ENCODE data around the gene CDK2AP2.
"Not testable (repeated sequence)": the region's sequence is repeated elsewhere in the genome, so short reads cannot be mapped to it uniquely, and the experiment has no call there.

The CDK2AP2 gene

GRCh38 chr11:67483831-67484665, 23.9 kb downstream of the CDK2AP2 start:
- H3K36me3 ChIP-seq, result peaks cover 27% of the 10 kb centered on the region
- peak overlapping the region; percentile 96 for H3K27ac ChIP-seq
- H4K20me1 ChIP-seq, result peaks cover 51% of the 10 kb centered on the region
- peak overlapping the region; percentile 89 for H3K9ac ChIP-seq
- no peaks in the 10 kb centered on the region for H3K9me3 ChIP-seq
- H3K4me3 ChIP-seq, result peak overlapping the region; percentile 75
- H3K4me1 ChIP-seq, result peaks cover 45% of the 10 kb centered on the region
- H3K27me3 ChIP-seq, result no peaks in the 10 kb centered on the region
- H3K4me2 ChIP-seq, result peak overlapping the region; percentile 97
- no peak for TF ChIP-seq Cebpa-rat (IDR thresholded peaks at IDR 0.05)

GRCh38 chr11:67482827-67483798, 24.8 kb downstream of the CDK2AP2 start, which contains the start of gene AIP:
Gene AIP (plus strand): TSS chr11:67483026. CDS start chr11:67483159, 133 bp downstream.
- Histone ChIP-seq H4K20me1 (peaks cover 44% of the 10 kb centered on the region), H3K36me3 (peaks cover 18% of the 10 kb centered on the region), H3K27me3 (no peaks in the 10 kb centered on the region), H3K9me3 (no peaks in the 10 kb centered on the region), H3K4me2 (peak within 1 kb of the TSS; percentile 97), H3K27ac (peak within 1 kb of the TSS; percentile 96), H3K4me3 (peak within 1 kb of the TSS; percentile 75), H3K4me1 (peaks cover 45% of the 10 kb centered on the region), H3K9ac (peak within 1 kb of the TSS; percentile 89)
- TF ChIP-seq Cebpa-rat (IDR thresholded peaks at IDR 0.05), result no peak

- H3K36me3 ChIP-seq, result peaks cover 11% of the 10 kb centered on the region
- peak overlapping the region; percentile 96 for H3K27ac ChIP-seq
- no peaks in the 10 kb centered on the region for H3K27me3 ChIP-seq
- H3K4me1 ChIP-seq, result peaks cover 45% of the 10 kb centered on the region
- peaks cover 36% of the 10 kb centered on the region for H4K20me1 ChIP-seq
- H3K4me2 ChIP-seq, result peak overlapping the region; percentile 97
- H3K9ac ChIP-seq, result peak overlapping the region; percentile 89
- TF ChIP-seq Cebpa-rat (IDR thresholded peaks at IDR 0.05), result no peak
- H3K4me3 ChIP-seq, result peak overlapping the region; percentile 75
- no peaks in the 10 kb centered on the region for H3K9me3 ChIP-seq
Measured at GRCh38 chr11:67482275-67482826, 25.6 kb downstream of the CDK2AP2 start.

GRCh38 chr11:67477344-67478050, 30.5 kb downstream of the CDK2AP2 start:
- not testable (repeated sequence) for H3K9me3 ChIP-seq, H3K9ac ChIP-seq, H3K4me2 ChIP-seq, H4K20me1 ChIP-seq, H3K36me3 ChIP-seq, H3K4me3 ChIP-seq, H3K27ac ChIP-seq, H3K27me3 ChIP-seq
- H3K4me1 ChIP-seq, result peaks cover 18% of the 10 kb centered on the region

GRCh38 chr11:67476692-67477091, 31.3 kb downstream of the CDK2AP2 start:
- not testable (repeated sequence) for H3K9me3 ChIP-seq, H3K27ac ChIP-seq, H3K9ac ChIP-seq, H3K27me3 ChIP-seq, H3K4me2 ChIP-seq, H3K36me3 ChIP-seq, H4K20me1 ChIP-seq, H3K4me3 ChIP-seq
- H3K4me1 ChIP-seq, result peaks cover 12% of the 10 kb centered on the region

GRCh38 chr11:67472882-67473281, 35.1 kb downstream of the CDK2AP2 start:
- no peak overlapping the region for H3K27ac ChIP-seq
- H3K36me3 ChIP-seq, result no peaks in the 10 kb centered on the region
- no peaks in the 10 kb centered on the region for H4K20me1 ChIP-seq
- H3K4me1 ChIP-seq, result peaks cover 31% of the 10 kb centered on the region
- no peak overlapping the region for H3K9ac ChIP-seq
- no peak overlapping the region for H3K4me2 ChIP-seq
- H3K9me3 ChIP-seq, result peaks cover 9% of the 10 kb centered on the region
- no peak overlapping the region for H3K4me3 ChIP-seq
- TF ChIP-seq Cebpa-rat (IDR thresholded peaks at IDR 0.05), result no peak
- no peaks in the 10 kb centered on the region for H3K27me3 ChIP-seq

- H3K36me3 ChIP-seq, result no peaks in the 10 kb centered on the region
- peaks cover 55% of the 10 kb centered on the region for H3K4me1 ChIP-seq
- no peak overlapping the region for H3K4me2 ChIP-seq
- H3K27ac ChIP-seq, result no peak overlapping the region
- H3K9ac ChIP-seq, result 0 out of 2 replicates have a peak overlapping the region, but pooled peaks have one; percentile 24
- H3K27me3 ChIP-seq, result no peaks in the 10 kb centered on the region
- H3K4me3 ChIP-seq, result no peak overlapping the region
- no peak for TF ChIP-seq Cebpa-rat (IDR thresholded peaks at IDR 0.05)
- H4K20me1 ChIP-seq, result no peaks in the 10 kb centered on the region
- H3K9me3 ChIP-seq, result no peaks in the 10 kb centered on the region
Measured at GRCh38 chr11:67470337-67471002, 37.5 kb downstream of the CDK2AP2 start.

- Histone ChIP-seq H3K4me3 (peak overlapping the region; percentile 91), H3K9ac (peak overlapping the region; percentile 68), H3K36me3 (no peaks in the 10 kb centered on the region), H3K27me3 (no peaks in the 10 kb centered on the region), H3K4me2 (peak overlapping the region; percentile 80), H3K4me1 (peaks cover 61% of the 10 kb centered on the region), H3K9me3 (no peaks in the 10 kb centered on the region), H4K20me1 (no peaks in the 10 kb centered on the region), H3K27ac (peak overlapping the region; percentile 69)
- TF ChIP-seq Cebpa-rat (IDR thresholded peaks at IDR 0.05), result no peak
Measured at GRCh38 chr11:67469508-67469811, 38.5 kb downstream of the CDK2AP2 start.

All from BLaER1 (cell line).